ENCODE measurements around the gene CTAG1A.
"Not testable (repeated sequence)": the region's sequence is repeated elsewhere in the genome, so short reads cannot be mapped to it uniquely, and the experiment has no call there.

Gene CTAG1A

GRCh38 chrX:154575076-154575475, 9.9 kb upstream of the CTAG1A start:
- not testable (repeated sequence) for DNase-seq

DNA sequence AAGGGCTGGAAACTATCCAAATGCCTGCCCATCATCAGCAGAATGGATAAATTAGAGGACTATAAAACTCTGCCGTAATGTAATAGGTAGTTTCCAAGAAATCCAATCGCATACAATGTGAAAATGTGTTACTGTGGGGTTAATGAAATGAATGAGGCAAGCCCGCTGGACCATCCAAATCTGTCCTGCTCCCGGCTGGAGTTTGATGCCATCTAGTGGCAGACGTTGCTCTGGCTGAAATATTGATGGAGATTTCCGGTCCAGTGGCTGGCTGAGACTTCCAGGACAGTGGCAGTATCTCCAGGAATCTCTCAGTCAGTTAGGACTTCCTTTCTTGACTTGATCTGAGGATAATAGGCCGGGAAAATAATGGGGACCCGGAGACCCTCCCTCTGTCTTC, 1.9 kb upstream of the CTAG1A start:
- DNase-seq, result not testable (repeated sequence)

DNA sequence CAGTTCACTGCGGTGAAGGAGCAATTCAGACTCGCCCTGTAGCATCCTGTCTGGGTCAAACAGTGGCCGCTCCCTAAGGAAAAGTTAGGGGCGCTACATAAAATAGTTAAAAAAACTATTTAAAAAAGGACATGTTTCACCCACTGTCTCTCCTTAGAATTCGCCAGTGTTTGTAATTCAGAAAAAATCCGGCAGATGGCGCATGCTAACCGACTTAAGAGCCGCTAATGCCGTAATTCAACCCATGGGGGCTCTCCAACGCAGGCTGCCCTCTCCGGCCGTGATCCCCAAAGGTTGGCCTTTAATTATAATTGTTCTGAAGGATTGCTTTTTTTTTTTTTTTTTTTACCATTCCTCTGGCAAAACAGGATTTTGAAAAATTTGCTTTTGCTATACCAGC, 5.5 kb downstream of the CTAG1A start:
- DNase-seq, result not testable (repeated sequence)

GRCh38 chrX:154592505-154592904, 7.6 kb downstream of the CTAG1A start:
- no peak for DNase-seq

DNA sequence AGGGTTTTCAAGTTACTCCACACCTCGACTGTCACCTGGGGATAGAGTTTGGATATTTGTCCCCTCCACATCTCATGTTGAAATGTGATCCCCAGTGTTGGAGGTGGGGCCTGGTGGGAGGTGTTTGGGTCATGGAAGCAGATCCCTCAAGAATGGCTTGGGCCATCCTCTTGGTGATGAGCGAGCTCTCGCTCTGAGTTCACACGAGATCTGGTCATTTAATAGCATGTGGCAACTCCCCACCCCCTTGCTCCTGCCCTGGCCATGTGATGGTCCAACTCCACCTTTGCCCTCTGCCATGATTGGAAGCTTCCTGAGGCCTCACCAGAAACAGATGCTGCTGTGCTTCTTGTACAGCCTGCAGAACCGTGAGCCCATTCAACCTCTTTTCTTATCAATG, 8.3 kb downstream of the CTAG1A start:
- DNase-seq, result no peak

DNA sequence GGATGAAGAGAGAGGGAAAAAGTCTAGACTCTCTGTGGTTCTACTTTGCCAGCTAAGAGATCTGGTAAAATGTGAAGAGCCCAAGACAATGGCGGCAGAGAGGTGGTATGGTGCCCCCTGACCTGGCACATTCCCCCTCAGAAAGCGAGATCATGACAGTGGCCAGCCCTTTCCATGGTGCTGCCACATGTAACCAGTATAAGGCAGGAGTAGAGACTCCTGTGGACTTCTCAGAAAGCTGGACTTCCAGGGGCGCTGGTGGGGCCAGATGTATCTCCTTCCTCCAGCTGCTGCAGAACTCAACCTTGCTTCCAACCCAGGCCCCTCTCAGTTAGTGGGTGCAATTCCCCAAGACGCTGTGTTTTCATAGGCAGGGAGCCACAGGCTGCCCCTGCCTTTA, 9.6 kb downstream of the CTAG1A start:
- DNase-seq, result no peak

GRCh38 chrX:154595559-154596249, 10.8 kb downstream of the CTAG1A start:
- DNase-seq, result no peak

- no peak for DNase-seq
Measured at GRCh38 chrX:154596290-154596929, 11.5 kb downstream of the CTAG1A start.

- DNase-seq, result no peak
Measured at GRCh38 chrX:154597221-154597620, 12.3 kb downstream of the CTAG1A start.

- DNase-seq, result no peak
Measured at GRCh38 chrX:154598656-154599055, 13.7 kb downstream of the CTAG1A start.

GRCh38 chrX:154599531-154599930, 14.6 kb downstream of the CTAG1A start:
- DNase-seq, result no peak

GRCh38 chrX:154600759-154601374, 15.9 kb downstream of the CTAG1A start:
- DNase-seq, result no peak

GRCh38 chrX:154602226-154602625, 17.3 kb downstream of the CTAG1A start:
- no peak for DNase-seq

DNA sequence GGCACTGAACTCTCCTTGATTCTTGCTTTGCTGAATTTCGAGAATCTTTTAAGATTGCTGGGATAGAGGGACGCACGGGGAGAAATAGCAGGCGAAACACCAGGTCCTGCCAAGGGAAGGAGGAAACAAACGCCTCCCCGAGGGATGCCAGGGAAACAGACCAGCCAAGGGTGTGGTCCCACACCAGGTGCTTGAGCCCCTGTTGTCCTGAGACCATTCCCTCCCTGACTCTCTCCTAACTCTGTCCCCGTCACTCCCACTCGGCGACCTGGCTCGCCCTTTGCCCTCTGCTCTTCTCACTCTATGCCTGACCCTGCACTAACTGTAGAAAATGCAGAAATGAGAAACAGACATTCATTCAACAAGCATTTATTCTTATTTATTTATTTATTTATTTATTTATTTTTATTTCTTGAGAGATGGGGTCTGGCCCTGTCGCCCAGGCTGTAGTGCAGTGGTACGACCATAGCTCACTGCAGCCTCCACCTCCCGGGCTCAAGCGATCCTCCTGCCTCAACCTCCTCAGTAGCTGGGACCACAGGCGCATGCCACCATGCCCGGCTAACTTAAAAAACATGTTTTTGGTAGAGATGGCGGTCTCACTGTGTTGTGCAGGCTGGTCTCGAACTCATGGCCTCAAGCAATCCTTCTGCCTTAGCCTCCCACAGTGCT, 18.0 kb downstream of the CTAG1A start:
- DNase-seq, result no peak

DNA sequence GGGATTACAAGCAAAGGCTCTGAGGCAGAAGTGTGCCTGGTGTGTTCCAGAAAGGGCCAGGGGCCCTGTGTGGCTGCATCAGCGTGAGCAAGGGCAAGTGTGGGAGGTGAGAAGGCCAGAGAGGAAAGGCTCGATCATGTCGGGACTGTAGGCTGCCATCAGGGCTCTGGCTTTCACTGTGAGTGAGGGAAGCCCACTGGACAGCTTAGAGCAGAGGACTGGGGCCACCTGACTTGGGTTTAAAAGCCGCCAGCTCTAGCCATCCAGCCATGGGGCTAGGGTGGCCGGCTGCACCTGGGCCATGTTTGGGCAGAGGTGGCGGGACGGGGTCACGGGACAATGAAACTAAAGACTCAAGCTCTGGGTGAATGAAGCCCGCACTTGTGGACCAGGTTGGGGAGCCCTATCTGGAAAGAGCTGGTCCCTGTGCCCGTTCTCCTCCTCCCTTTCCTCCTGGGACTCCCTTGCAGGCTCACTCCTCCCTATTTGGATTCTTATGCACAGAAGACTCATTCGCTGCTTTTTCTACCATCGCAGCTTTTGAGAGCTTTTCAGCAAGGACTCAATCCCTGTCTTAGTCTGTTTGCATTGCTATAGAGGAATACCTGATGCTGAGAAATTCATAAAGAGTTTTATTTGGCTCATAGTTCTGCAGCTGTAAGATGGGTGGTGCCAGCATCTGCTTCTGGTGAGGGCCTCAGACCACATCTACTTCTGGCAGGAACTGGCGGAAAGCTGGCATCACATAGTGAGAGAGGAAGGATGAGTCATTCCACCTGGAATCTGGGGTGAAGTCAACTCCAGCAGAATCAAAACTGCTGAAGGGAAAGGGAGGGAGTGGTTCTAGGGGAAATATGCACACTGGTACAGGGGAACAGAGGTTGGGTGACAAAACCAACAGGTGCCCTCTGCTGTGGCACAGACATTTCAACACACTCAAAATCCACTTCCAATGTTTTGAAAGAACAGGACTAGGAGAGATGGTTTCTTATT, 18.8 kb downstream of the CTAG1A start:
- DNase-seq, result no peak

DNA sequence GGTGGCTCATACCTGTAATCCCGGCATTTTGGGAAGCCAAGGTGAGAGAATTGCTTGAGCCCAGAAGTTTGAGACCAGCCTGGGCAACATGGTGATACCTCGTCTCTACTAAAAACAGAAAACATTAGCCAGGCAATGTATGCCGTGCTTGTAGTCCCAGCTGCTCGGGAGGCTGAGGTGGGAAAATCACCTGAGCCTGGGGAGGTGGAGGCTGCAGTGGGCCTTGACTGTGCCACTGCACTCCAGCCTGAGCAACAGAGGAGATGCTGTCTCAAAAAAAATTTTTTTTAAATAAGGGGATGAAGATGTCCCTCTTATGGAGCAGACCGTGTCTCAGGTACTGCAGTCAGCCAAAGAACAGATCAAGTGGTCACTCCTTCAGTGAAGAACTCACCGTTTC, 20.6 kb downstream of the CTAG1A start:
- DNase-seq, result no peak

GRCh38 chrX:154607370-154607769, 22.4 kb downstream of the CTAG1A start:
- no peak for DNase-seq

DNA sequence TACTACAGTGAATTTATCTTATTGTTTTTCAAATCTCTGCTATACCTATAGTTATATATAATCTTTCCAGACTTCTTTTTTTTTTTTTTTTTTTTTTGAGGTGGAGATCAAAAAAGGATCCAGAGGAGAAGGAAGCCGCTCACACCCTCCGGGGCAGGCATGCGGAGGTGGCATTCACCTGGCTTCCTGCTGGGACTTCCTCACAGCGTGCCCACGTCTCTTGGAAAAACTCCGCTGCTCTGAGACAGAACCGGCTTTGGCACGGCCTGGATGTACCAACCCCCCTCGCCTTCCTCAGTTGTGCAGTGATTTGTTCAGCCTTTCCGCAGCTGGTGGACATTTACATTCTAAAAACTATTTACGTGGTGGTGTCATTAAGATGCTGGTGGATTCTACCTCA, 23.0 kb downstream of the CTAG1A start:
- not testable (repeated sequence) for DNase-seq

DNA sequence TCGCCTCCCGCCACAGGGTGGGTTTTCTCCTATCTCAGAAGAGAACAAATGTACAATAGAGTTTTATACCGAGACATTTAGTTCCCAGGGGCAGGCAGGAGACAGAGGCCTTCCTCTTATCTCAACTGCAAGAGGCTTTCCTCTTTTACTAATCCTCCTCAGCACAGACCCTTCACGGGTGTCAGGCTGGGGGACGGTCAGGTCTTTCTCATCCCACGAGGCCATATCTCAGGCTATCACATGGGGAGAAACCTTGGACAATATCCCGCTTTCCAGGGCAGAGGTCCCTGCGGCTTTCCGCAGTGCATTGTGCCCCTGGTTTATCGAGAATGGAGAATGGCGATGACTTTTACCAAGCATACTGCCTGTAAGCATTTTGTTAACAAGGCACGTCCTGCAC, 23.9 kb downstream of the CTAG1A start:
- DNase-seq, result not testable (repeated sequence)

GRCh38 chrX:154611146-154611545, 26.2 kb downstream of the CTAG1A start:
- not testable (repeated sequence) for DNase-seq

GRCh38 chrX:154613586-154613985, 28.7 kb downstream of the CTAG1A start:
- not testable (repeated sequence) for DNase-seq

DNA sequence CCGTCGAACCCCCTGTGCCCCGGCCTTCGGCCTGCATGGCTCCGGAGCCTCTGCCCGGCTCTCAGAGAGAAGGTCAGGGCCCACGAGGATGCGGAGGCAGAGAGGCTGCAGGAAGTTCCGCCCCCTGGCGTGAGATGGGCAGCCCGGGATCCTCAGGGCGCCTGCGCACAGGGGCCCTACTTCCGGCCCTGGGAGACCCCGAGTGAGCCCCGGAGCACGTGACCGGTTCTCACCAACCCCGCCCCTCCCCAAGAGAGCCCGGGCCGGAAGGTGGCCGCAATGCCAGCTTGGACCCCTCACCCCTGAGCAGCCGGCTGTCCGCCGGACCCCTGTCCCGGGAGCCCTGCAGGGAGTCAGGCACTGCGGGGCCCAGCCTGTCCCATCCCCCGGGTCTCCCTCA, 34.2 kb downstream of the CTAG1A start, which contains the start of gene CTAG1B:
Gene CTAG1B (minus strand): TSS at position 101 of the 400 bp plus-strand sequence. CDS start 64 bp downstream, at position 37.
- DNase-seq, result not testable (repeated sequence)
